Endothelial cell of umbilical vein (primary cell): ENCODE data around the gene GRIA3. TPM values are rescaled to one million over a fixed set of nuclear protein-coding genes. Genes with fewer than 3 reads are reported as not detected.

Experiments
- Bru-seq: library from RNA; stranded (reverse); fragments of 400-500 nt; gene quantifications from one replicate; lab custom pipeline; 2021; lab: Mats Ljungman, UMichigan
- BruChase-seq, 2 experiments: library from RNA; stranded (reverse); fragments of 400-500 nt; gene quantifications; one replicate each; lab custom pipeline; 2021; lab: Mats Ljungman, UMichigan
- BruUV-seq: library from RNA; stranded (reverse); fragments of 400-500 nt; replicated peaks from 2 replicates; lab custom pipeline; 2021; lab: Mats Ljungman, UMichigan
- CTCF ChIA-PET: fragments of 300-600, 350-600 bp; sonication (Branson Sonifier 250); formaldehyde crosslinking; loops from one replicate; lab custom pipeline; 2021; ENCODE audit warnings: antibody characterized with exemption, inconsistent platforms; lab: Charles Lee
- POLR2A ChIA-PET: fragments of 300-600, 350-600 bp; sonication (Branson Sonifier 250); formaldehyde crosslinking; loops from one replicate; lab custom pipeline; 2021; ENCODE audit warnings: antibody characterized with exemption, inconsistent platforms; lab: Charles Lee
- DNase-seq: peaks from one replicate; pipeline ENCODE4 v3.0.0-alpha.2; 2011; ENCODE audit warnings: low read depth, low spot score
- FAIRE-seq: peaks from 2 replicates; lab custom pipeline; 2011; peaks lifted over from hg19 to GRCh38; lab: Jason Lieb, UNC
- H2AFZ ChIP-seq: 2 replicates; pipeline ENCODE4 v1.6.0; 2012; ENCODE audit warnings: low read depth, low read length, control low read depth, inconsistent platforms
- H3K27ac ChIP-seq: 2 replicates; pipeline ENCODE4 v1.5.1; 2011; ENCODE audit warnings: low read depth, mild to moderate bottlenecking, control low read depth, low read length, moderate library complexity; ENCODE audit not compliant: insufficient read depth
- H3K27me3 ChIP-seq, 2 experiments: 2 replicates each; pipeline versions ENCODE4 v1.6.0 to v1.6.1; 2011; ENCODE audit warnings: low read length in 2 of 2, mixed read lengths in 1 of 2; ENCODE audit not compliant: control insufficient read depth in 2 of 2, insufficient read depth in 2 of 2
- H3K36me3 ChIP-seq, 2 experiments: 2 replicates in 1 of 2; 3 replicates in 1 of 2; pipeline ENCODE4 v1.5.1; 2011; ENCODE audit warnings: low read length in 2 of 2, mild to moderate bottlenecking in 1 of 2, moderate library complexity in 1 of 2; ENCODE audit not compliant: control insufficient read depth in 2 of 2, insufficient read depth in 2 of 2; ENCODE audit errors: extremely low read depth in 1 of 2
- H3K4me1 ChIP-seq: 3 replicates; pipeline ENCODE4 v1.5.1; 2011; ENCODE audit warnings: mild to moderate bottlenecking, low read length; ENCODE audit not compliant: control insufficient read depth, insufficient read depth; ENCODE audit errors: extremely low read depth
- H3K4me2 ChIP-seq: 2 replicates; pipeline ENCODE4 v1.6.1; 2011; ENCODE audit warnings: low read length, control low read depth, mixed read lengths; ENCODE audit not compliant: insufficient read depth
- H3K4me3 ChIP-seq, 3 experiments: fragments of 200-600 bp in 1 of 3; sonication (generic), shearing (Covaris generic) in 1 of 3; replicated peaks in 1 of 3; 2 replicates each; pipeline ENCODE4 v1.5.1; 2011 to 2016; ENCODE audit warnings: control low read depth in 3 of 3, low read length in 3 of 3, mild to moderate bottlenecking in 2 of 3, inconsistent platforms in 1 of 3, low read depth in 1 of 3, moderate library complexity in 1 of 3; ENCODE audit not compliant: insufficient read depth in 1 of 3
- H3K79me2 ChIP-seq: 2 replicates; pipeline ENCODE4 v1.6.0; 2012; ENCODE audit warnings: low read length, inconsistent platforms; ENCODE audit not compliant: control insufficient read depth, insufficient read depth
- H3K9ac ChIP-seq: replicated peaks from 2 replicates; pipeline ENCODE3; 2011; ENCODE audit warnings: low read length, control low read depth; ENCODE audit not compliant: insufficient read depth; ENCODE audit errors: extremely low read depth
- H3K9me1 ChIP-seq: replicated peaks from 3 replicates; pipeline ENCODE4 v1.6.0; 2011; ENCODE audit warnings: mild to moderate bottlenecking, low read length; ENCODE audit not compliant: control insufficient read depth, insufficient read depth; ENCODE audit errors: extremely low read depth
- H3K9me3 ChIP-seq: replicated peaks from 2 replicates; pipeline ENCODE4 v1.5.1; 2012; ENCODE audit warnings: low read length, inconsistent platforms; ENCODE audit not compliant: control insufficient read depth, insufficient read depth
- H4K20me1 ChIP-seq: replicated peaks from 2 replicates; pipeline ENCODE3; 2011; ENCODE audit warnings: mild to moderate bottlenecking, low read length; ENCODE audit not compliant: control insufficient read depth, insufficient read depth; ENCODE audit errors: extremely low read depth
- CTCF ChIP-seq, 2 donors: IDR thresholded peaks; 1 replicate in 1 of 2; 2 replicates in 1 of 2; pipeline ENCODE4 v1.5.1; 2011; ENCODE audit warnings: low read length in 2 of 2, mild to moderate bottlenecking in 2 of 2, moderate library complexity in 2 of 2, control low read depth in 1 of 2, inconsistent platforms in 1 of 2, low read depth in 1 of 2; ENCODE audit not compliant: insufficient read depth in 1 of 2; ENCODE audit errors: extremely low read depth in 1 of 2
- EZH2 ChIP-seq: IDR thresholded peaks from 2 replicates; pipeline ENCODE4 v1.6.1; 2012; ENCODE audit warnings: borderline replicate concordance, low read depth, mild to moderate bottlenecking, moderate library complexity, low read length, inconsistent platforms; ENCODE audit not compliant: severe bottlenecking
- FOS ChIP-seq: IDR thresholded peaks from 2 replicates; pipeline ENCODE4 v1.6.1; 2011; ENCODE audit warnings: mild to moderate bottlenecking, low read length, moderate library complexity, borderline replicate concordance; ENCODE audit not compliant: insufficient read depth
- GATA2 ChIP-seq: IDR thresholded peaks from 2 replicates; pipeline ENCODE4 v1.7.0; 2011; ENCODE audit warnings: low read depth, mild to moderate bottlenecking, moderate library complexity, mixed read lengths, low read length; ENCODE audit not compliant: insufficient read length, insufficient read depth
- JUN ChIP-seq: IDR thresholded peaks from 2 replicates; pipeline ENCODE4 v1.6.1; 2011; ENCODE audit warnings: borderline replicate concordance, low read depth; ENCODE audit not compliant: insufficient read length, insufficient read depth
- MAX ChIP-seq: IDR thresholded peaks from 2 replicates; pipeline ENCODE4 v1.6.1; 2011; ENCODE audit not compliant: insufficient read depth, insufficient read length
- MYC ChIP-seq: IDR thresholded peaks from one replicate; pipeline ENCODE4 v1.6.1; 2011; ENCODE audit warnings: mild to moderate bottlenecking, low read depth, low read length
- POLR2A ChIP-seq: IDR thresholded peaks from 2 replicates; pipeline ENCODE4 v1.6.1; 2012; ENCODE audit warnings: low read depth, mild to moderate bottlenecking, control low read depth, low read length
- POLR2AphosphoS5 ChIP-seq: IDR thresholded peaks from 2 replicates; pipeline ENCODE4 v1.6.1; 2012; ENCODE audit warnings: low read depth, mild to moderate bottlenecking, control low read depth, low read length, moderate library complexity; ENCODE audit not compliant: insufficient read depth
- dilution Hi-C: fragments of 300-500 bp; cut with MboI; formaldehyde crosslinking; loops from one replicate; pipeline ENCODE4 v1.15.0; 2019; ENCODE audit warnings: low sequenced_read_pairs; ENCODE audit not compliant: extremely low pct_ligation_motif_present
- intact Hi-C: fragments of 100-400 bp; cut with micrococcal nuclease; formaldehyde crosslinking; loops from one replicate; pipeline ENCODE4 v1.10.0; 2022
- long read RNA-seq: library from polyadenylated mRNA; stranded (forward); transcript quantifications from one replicate; pipeline ENCODE4 v2.0.0, GENCODE V29; 2021
- polyA minus RNA-seq, 3 experiments: library from RNA; depleted of rRNA, polyadenylated mRNA; stranded (reverse); fragments of >200 nt; gene quantifications; 1 replicate in 1 of 3; 2 replicates in 2 of 3; pipeline ENCODE4 v1.2.3, GENCODE V29; 2011
- polyA plus RNA-seq, 4 experiments: library from polyadenylated mRNA; depleted of rRNA in 3 of 4; stranded (reverse) in 3 of 4; unstranded in 1 of 4; fragments of >200 nt; gene quantifications; 2 replicates each; pipeline versions ENCODE4 v1.2.1 to v1.2.3, GENCODE V29; 2011 to 2012; ENCODE audit warnings: missing spikeins in 1 of 4
- total RNA-seq: library from RNA; stranded (reverse); gene quantifications from 2 replicates; pipeline ENCODE4 v1.2.3, GENCODE V29; 2021

GRIA3 gene
- total RNA-seq (not detected in 2 replicates), polyA plus RNA-seq (0.05 TPM in 1 of 2 replicates, not detected in the other), polyA minus RNA-seq (not detected in 2 replicates), Bru-seq, nascent RNA (not detected), BruChase-seq, experiment 1, labeled RNA remaining after a 6-hour chase (not detected), BruChase-seq, experiment 2, labeled RNA remaining after a 2-hour chase (percentile 0 among the genes with signal in this experiment)
- polyA plus RNA-seq (2011; cell fraction: cytosol; rRNA removed) = 0.03 TPM in 1 of 2 replicates, not detected in the other
- polyA plus RNA-seq (2011; cell fraction: nucleus; rRNA removed) = 0.03 and 0.14 TPM in 2 replicates
- polyA plus RNA-seq (2012) = not detected in 2 replicates
- polyA minus RNA-seq (2011; cell fraction: cytosol; rRNA and poly(A)+ RNA removed) = not detected
- not detected in 2 replicates for polyA minus RNA-seq (2011; cell fraction: nucleus; rRNA and poly(A)+ RNA removed)
- long read RNA-seq = 0 reads

GRCh38 chrX:123184219-123184865 is at the start of gene GRIA3:
Gene GRIA3 (plus strand): TSS chrX:123184278. CDS start chrX:123184536, 258 bp downstream.
- Histone ChIP-seq H3K9me3 (no peaks in the 10 kb centered on the region), H3K79me2 (no peaks in the 10 kb centered on the region), H3K9me1 (no peaks in the 10 kb centered on the region), H4K20me1 (no peaks in the 10 kb centered on the region), H3K27ac (no peak within 1 kb of the TSS), H3K36me3 (no peaks in the 10 kb centered on the region), H3K4me1 (no peaks in the 10 kb centered on the region), H3K4me2 (no peak within 1 kb of the TSS), H3K4me3 (no peak within 1 kb of the TSS), H3K9ac (no peak within 1 kb of the TSS), H2AFZ (no peak within 1 kb of the TSS), H3K27me3 (no peaks in the 10 kb centered on the region)
- intact Hi-C loops (no loop called here), dilution Hi-C loops (no loop called here)
- BruUV-seq = no TSS peak
- DNase-seq (no peak), FAIRE-seq (no peak)
- ChIA-PET CTCF (no interaction called here), POLR2A (no interaction called here)
- TF ChIP-seq MYC = no peak
- TF ChIP-seq FOS = no peak
- TF ChIP-seq GATA2 = no peak
- TF ChIP-seq CTCF (IDR thresholded peaks at IDR 0.05; ENCODE audit: extremely low read depth in 1 of 2, insufficient read depth in 1 of 2, low read depth in 1 of 2, low read length in 2 of 2) = no peak
- TF ChIP-seq MAX = no peak
- no peak for TF ChIP-seq POLR2AphosphoS5
- no peak for TF ChIP-seq POLR2A
- no peak for TF ChIP-seq EZH2
- TF ChIP-seq JUN = no peak
